Esophagus muscularis mucosa (tissue), 4 donors: Measurements from ENCODE around the gene VSTM5. TPM values are rescaled to one million over a fixed set of nuclear protein-coding genes. Genes with fewer than 3 reads are reported as not detected.

Source experiments
- DNase-seq: peaks from one replicate; pipeline ENCODE4 v3.0.0-alpha.2; 2017; ENCODE audit errors: extremely low spot score
- H3K27ac ChIP-seq, 4 donors: fragments of 200-600 bp; sonication (generic); replicated peaks in 1 of 4; 1 replicate in 3 of 4; 2 replicates in 1 of 4; pipeline ENCODE4 v1.5.1; 2016 to 2019; ENCODE audit warnings: mild to moderate bottlenecking in 1 of 4
- H3K27me3 ChIP-seq, 4 donors: fragments of 200-600 bp; sonication (generic); one replicate each; pipeline versions ENCODE4 v1.5.1 to v1.6.0; 2016 to 2019
- H3K36me3 ChIP-seq, 4 donors: fragments of 200-600 bp; sonication (generic); one replicate each; pipeline ENCODE4 v1.5.1; 2016 to 2019
- H3K4me1 ChIP-seq, 4 donors: fragments of 200-600 bp; sonication (generic); one replicate each; pipeline ENCODE4 v1.5.1; 2016 to 2019
- H3K4me3 ChIP-seq, 4 donors: fragments of 200-600 bp; sonication (generic); 1 replicate in 2 of 4; 2 replicates in 2 of 4; pipeline ENCODE4 v1.5.1; 2016 to 2019; ENCODE audit warnings: mild to moderate bottlenecking in 4 of 4, moderate library complexity in 1 of 4
- H3K9me3 ChIP-seq, 4 donors: fragments of 200-600 bp; sonication (generic); 1 replicate in 3 of 4; 2 replicates in 1 of 4; pipeline ENCODE4 v1.5.1; 2016 to 2019
- EP300 ChIP-seq: sonication (generic); formaldehyde crosslinking; IDR thresholded peaks from one replicate; pipeline ENCODE4 v1.6.1; 2017; ENCODE audit warnings: antibody characterized with exemption
- POLR2A ChIP-seq: fragments of 450-650 bp; IDR thresholded peaks from one replicate; pipeline ENCODE4 v1.6.1; 2017; ENCODE audit warnings: antibody characterized with exemption, moderate library complexity, mild to moderate bottlenecking, low read depth
- POLR2AphosphoS5 ChIP-seq, 2 donors: sonication (generic); formaldehyde crosslinking; IDR thresholded peaks; one replicate each; pipeline ENCODE4 v1.6.1; 2017; ENCODE audit warnings: antibody characterized with exemption in 2 of 2
- WGBS: methylation state at CpG from one replicate; pipeline ENCODE4 v1.1.5; 2018; 5-methylcytosine and 5-hydroxymethylcytosine counted together
- intact Hi-C: fragments of 100-400 bp; cut with DNase I; formaldehyde crosslinking; loops from one replicate; pipeline ENCODE4 v1.15.1; 2023
- small RNA-seq, 3 donors: library from RNA; depleted of rRNA; stranded (forward); fragments of <200 nt; gene quantifications; one replicate each; pipeline ENCODE3, GENCODE V24; 2016
- total RNA-seq, 4 donors: library from RNA; depleted of rRNA; stranded (reverse); fragments of >200 nt; gene quantifications; one replicate each; pipeline versions ENCODE4 v1.1.0 to v1.2.1, GENCODE V29; 2016
- TF ChIP-seq, protein P1 (sequence below), 3 experiments: fragments of 200-600 bp in 2 of 3; fragments of 450-650 bp in 1 of 3; sonication (generic) in 2 of 3; IDR thresholded peaks; one replicate each; pipeline ENCODE4 v1.5.1; 2017 to 2019; ENCODE audit warnings: antibody characterized with exemption in 3 of 3, mild to moderate bottlenecking in 2 of 3, moderate library complexity in 1 of 3

Gene VSTM5
- total RNA-seq, 4 donors from 2014 or later: 0.17 to 0.39 (median 0.17) TPM; not detected in 1

DNA sequence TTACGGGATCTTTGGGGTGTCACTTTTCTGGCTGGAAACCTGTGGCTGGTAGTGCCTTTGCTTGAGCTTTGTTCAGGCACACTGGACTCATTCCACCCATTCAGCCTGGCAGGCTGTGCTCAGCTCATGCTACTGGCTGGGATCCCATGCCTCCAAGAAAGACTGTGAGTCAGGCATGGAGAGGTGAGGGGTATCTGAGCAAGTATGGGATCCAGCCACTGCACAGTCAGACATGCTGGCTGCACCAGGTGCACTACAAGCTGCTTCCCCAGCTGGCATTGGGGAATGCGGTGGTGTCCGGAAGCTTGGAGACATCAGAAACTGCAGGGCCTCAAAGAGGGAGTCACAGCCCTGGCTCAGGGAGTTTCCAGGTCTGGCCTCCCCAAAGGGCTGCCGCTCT lies 78.3 kb downstream of the VSTM5 start:
- TF ChIP-seq EP300 (no peak), POLR2AphosphoS5 (IDR thresholded peaks at IDR 0.05) (no peak), POLR2A (no peak)
- TF ChIP-seq, protein P1, sequence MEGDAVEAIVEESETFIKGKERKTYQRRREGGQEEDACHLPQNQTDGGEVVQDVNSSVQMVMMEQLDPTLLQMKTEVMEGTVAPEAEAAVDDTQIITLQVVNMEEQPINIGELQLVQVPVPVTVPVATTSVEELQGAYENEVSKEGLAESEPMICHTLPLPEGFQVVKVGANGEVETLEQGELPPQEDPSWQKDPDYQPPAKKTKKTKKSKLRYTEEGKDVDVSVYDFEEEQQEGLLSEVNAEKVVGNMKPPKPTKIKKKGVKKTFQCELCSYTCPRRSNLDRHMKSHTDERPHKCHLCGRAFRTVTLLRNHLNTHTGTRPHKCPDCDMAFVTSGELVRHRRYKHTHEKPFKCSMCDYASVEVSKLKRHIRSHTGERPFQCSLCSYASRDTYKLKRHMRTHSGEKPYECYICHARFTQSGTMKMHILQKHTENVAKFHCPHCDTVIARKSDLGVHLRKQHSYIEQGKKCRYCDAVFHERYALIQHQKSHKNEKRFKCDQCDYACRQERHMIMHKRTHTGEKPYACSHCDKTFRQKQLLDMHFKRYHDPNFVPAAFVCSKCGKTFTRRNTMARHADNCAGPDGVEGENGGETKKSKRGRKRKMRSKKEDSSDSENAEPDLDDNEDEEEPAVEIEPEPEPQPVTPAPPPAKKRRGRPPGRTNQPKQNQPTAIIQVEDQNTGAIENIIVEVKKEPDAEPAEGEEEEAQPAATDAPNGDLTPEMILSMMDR (IDR thresholded peaks at IDR 0.05): no peak
- H3K4me1 ChIP-seq: no peaks in the 10 kb centered on the region
- H3K36me3 ChIP-seq: no peaks in the 10 kb centered on the region
- H3K4me3 ChIP-seq: no peak overlapping the region
- intact Hi-C loops: no loop called here
- H3K9me3 ChIP-seq: no peaks in the 10 kb centered on the region
- WGBS: 97% methylated on average over 4 of the region's 4 CpGs
- no peak for DNase-seq
- H3K27ac ChIP-seq: no peak overlapping the region
- no peaks in the 10 kb centered on the region for H3K27me3 ChIP-seq

DNA sequence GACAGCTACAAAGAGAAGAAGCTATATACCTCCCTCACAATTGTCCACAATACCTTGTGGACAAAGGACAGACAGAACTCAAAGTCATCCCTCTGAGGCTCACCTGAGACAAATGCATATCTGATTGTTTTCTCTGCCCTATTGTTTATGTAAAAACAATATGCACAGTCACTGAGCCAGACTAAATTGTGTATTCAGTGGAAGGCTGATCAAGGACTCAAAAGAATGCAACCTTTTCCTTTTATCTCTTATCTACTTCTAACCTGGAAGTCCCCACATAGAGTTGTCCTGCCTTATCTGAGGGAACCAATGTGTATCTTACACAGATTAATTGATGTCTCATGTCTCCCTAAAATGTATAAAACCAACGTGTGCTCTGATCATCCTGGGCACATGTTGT lies 80.3 kb downstream of the VSTM5 start:
- Histone ChIP-seq H3K9me3 (no peaks in the 10 kb centered on the region), H3K4me1 (peaks cover 0 to 5% (median 2%) of the 10 kb centered on the region in 4 donors), H3K27me3 (no peaks in the 10 kb centered on the region), H3K36me3 (peaks cover 0 to under 1% (median 0%) of the 10 kb centered on the region in 4 donors), H3K27ac (no peak overlapping the region), H3K4me3 (no peak overlapping the region)
- 60% methylated on average over 1 of the region's 1 CpG for WGBS
- intact Hi-C loops: no loop called here
- no peak for DNase-seq
- TF ChIP-seq EP300: no peak
- TF ChIP-seq, protein P1 (IDR thresholded peaks at IDR 0.05): no peak
- TF ChIP-seq POLR2A: no peak
- no peak for TF ChIP-seq POLR2AphosphoS5 (IDR thresholded peaks at IDR 0.05)

Small RNA genes within 50 kb of the gene (small RNA-seq; reads per million reads assigned to genes)
- 0 reads per million in 3 donors for gene RF00019

Other genes starting within 250 kb of the VSTM5 start
- gene CEP295, start 188.9 kb downstream of the VSTM5 start, total RNA-seq: 10 to 100 TPM; 10.1 to 13.3 (median 11.9) TPM
- gene TAF1D, start 109.1 kb downstream of the VSTM5 start, total RNA-seq: 10 to 100 TPM; 34.7 to 61.8 (median 46.3) TPM
- 10 to 100 TPM; 27.7 to 46.7 (median 37.9) TPM for gene C11orf54, start 108.9 kb downstream of the VSTM5 start, total RNA-seq
- 10 to 100 TPM; 18.9 to 27.8 (median 22.3) TPM for gene MED17, start 66.3 kb downstream of the VSTM5 start, total RNA-seq
- gene HEPHL1, start 170.7 kb upstream of the VSTM5 start, total RNA-seq: under 1 TPM in 1 of 4 donors, not detected in 3; 0.42 TPM